Upper lobe of left lung (tissue), 6 donors: ENCODE data around the gene MRPL24. TPM values are rescaled to one million over a fixed set of nuclear protein-coding genes. Genes with fewer than 3 reads are reported as not detected.

Experiments used
- ATAC-seq, 2 donors: fragments of 200-7000 bp; cut with Tn5 transposase; one replicate each; pipeline ENCODE4 v1.9.1; 2022; ENCODE audit warnings: mild to moderate bottlenecking in 2 of 2, moderate library complexity in 2 of 2; ENCODE audit not compliant: low FRiP score in 2 of 2
- DNase-seq, 2 donors: peaks; one replicate each; pipeline ENCODE4 v3.0.0-alpha.2; 2019 to 2020
- H3K27ac ChIP-seq, 4 donors: fragments of 200-600 bp; sonication (generic); one replicate each; pipeline ENCODE4 v1.5.1; 2016 to 2019
- H3K27me3 ChIP-seq, 4 donors: fragments of 200-600 bp; sonication (generic); one replicate each; pipeline ENCODE4 v1.5.1; 2017 to 2019
- H3K36me3 ChIP-seq, 4 donors: fragments of 200-600 bp; sonication (generic); one replicate each; pipeline ENCODE4 v1.5.1; 2016 to 2019
- H3K4me1 ChIP-seq, 4 donors: fragments of 200-600 bp; sonication (generic); one replicate each; pipeline ENCODE4 v1.5.1; 2018 to 2019
- H3K4me3 ChIP-seq, 4 donors: fragments of 200-600 bp; sonication (generic); one replicate each; pipeline ENCODE4 v1.5.1; 2017 to 2019; ENCODE audit warnings: mild to moderate bottlenecking in 2 of 4, moderate library complexity in 1 of 4
- H3K9me3 ChIP-seq, 4 donors: fragments of 200-600 bp; sonication (generic); one replicate each; pipeline ENCODE4 v1.5.1; 2018 to 2019
- CTCF ChIP-seq, 6 experiments: fragments of 450-650 bp in 4 of 6; fragments of 200-600 bp in 2 of 6; sonication (generic) in 2 of 6; IDR thresholded peaks; one replicate each; pipeline ENCODE4 v1.5.1; 2016 to 2019; ENCODE audit warnings: antibody characterized with exemption in 6 of 6
- EP300 ChIP-seq, 4 donors: sonication (generic); formaldehyde crosslinking; IDR thresholded peaks; one replicate each; pipeline ENCODE4 v1.5.1; 2017; ENCODE audit warnings: antibody characterized with exemption in 4 of 4, control low read depth in 2 of 4
- POLR2A ChIP-seq, 4 donors: fragments of 450-650 bp; IDR thresholded peaks; one replicate each; pipeline ENCODE4 v1.5.1; 2016 to 2017; ENCODE audit warnings: antibody characterized with exemption in 4 of 4, mild to moderate bottlenecking in 2 of 4
- POLR2AphosphoS5 ChIP-seq, 2 donors: sonication (generic); formaldehyde crosslinking; IDR thresholded peaks; one replicate each; pipeline ENCODE4 v1.5.1; 2017; ENCODE audit warnings: antibody characterized with exemption in 2 of 2
- WGBS, 2 donors: methylation state at CpG; one replicate each; pipeline ENCODE4 v1.1.5; 2017 to 2018; 5-methylcytosine and 5-hydroxymethylcytosine counted together
- total RNA-seq, 6 donors: library from RNA; depleted of rRNA in 4 of 6; stranded (reverse); fragments of >200 nt in 4 of 6; gene quantifications; one replicate each; pipeline versions ENCODE4 v1.1.0 to v1.2.1, GENCODE V29; 2016 to 2021
- donor health status: DM: no; HTN: no; CAD: no; lungs with moderate emphysema.
- donor health status: DM: no; HTN: yes; CAD: no; lungs with severe emphysema.

The MRPL24 gene
- total RNA-seq, 6 donors from 2014 or later = 19.6 to 52.5 (median 40.8) TPM

- no peaks in the 10 kb centered on the region for H3K36me3 ChIP-seq
- H3K4me1 ChIP-seq = peaks cover 27 to 30% (median 29%) of the 10 kb centered on the region in 4 donors
- no peaks in the 10 kb centered on the region for H3K9me3 ChIP-seq
- H3K4me3 ChIP-seq = peak overlapping the region in 3 of 4 donors; percentile 32 to 45 (median 43)
- DNase-seq (peak; percentile 43 to 87), ATAC-seq (peak in 1 of 2 donors; percentile 41)
- TF ChIP-seq CTCF (IDR thresholded peaks at IDR 0.05) (no peak), EP300 (IDR thresholded peaks at IDR 0.05) (no peak), POLR2A (IDR thresholded peaks at IDR 0.05) (no peak), POLR2AphosphoS5 (IDR thresholded peaks at IDR 0.05) (no peak)
- H3K27ac ChIP-seq = no peak overlapping the region
- 4 to 10% methylated on average over 5 to 25 of the region's 29 CpGs for WGBS, 2 donors
- H3K27me3 ChIP-seq = peaks cover 0 to 29% (median 11%) of the 10 kb centered on the region in 4 donors
These were observed 36.0 kb downstream of the MRPL24 start for GRCh38 chr1:156704930-156705320.

- TF ChIP-seq CTCF (IDR thresholded peaks at IDR 0.05) = no peak
- no peaks in the 10 kb centered on the region for H3K36me3 ChIP-seq
- DNase-seq = no peak
- no peaks in the 10 kb centered on the region for H3K9me3 ChIP-seq
- 51 to 58% methylated on average over 10 of the region's 10 CpGs for WGBS, 2 donors
- H3K4me1 ChIP-seq = peaks cover 26 to 30% (median 28%) of the 10 kb centered on the region in 4 donors
- H3K27ac ChIP-seq = no peak overlapping the region
- H3K4me3 ChIP-seq = no peak overlapping the region
- H3K27me3 ChIP-seq = peaks cover 0 to 29% (median 11%) of the 10 kb centered on the region in 4 donors
- ATAC-seq = no peak
These were observed 36.6 kb downstream of the MRPL24 start for GRCh38 chr1:156704166-156704711.

- Histone ChIP-seq H3K4me3 (no peak overlapping the region), H3K27ac (no peak overlapping the region), H3K36me3 (no peaks in the 10 kb centered on the region), H3K27me3 (peaks cover 0 to 29% (median 11%) of the 10 kb centered on the region in 4 donors), H3K4me1 (peaks cover 26 to 30% (median 28%) of the 10 kb centered on the region in 4 donors), H3K9me3 (no peaks in the 10 kb centered on the region)
- ATAC-seq (no peak), DNase-seq (no peak)
- 36 to 43% methylated on average over 1 to 4 of the region's 4 CpGs for WGBS, 2 donors
- TF ChIP-seq POLR2A (IDR thresholded peaks at IDR 0.05) (no peak), EP300 (IDR thresholded peaks at IDR 0.05) (no peak), POLR2AphosphoS5 (IDR thresholded peaks at IDR 0.05) (no peak), CTCF (IDR thresholded peaks at IDR 0.05) (no peak)
These were observed 37.1 kb downstream of the MRPL24 start for GRCh38 chr1:156703741-156704140.

GRCh38 chr1:156703336-156703735, 37.6 kb downstream of the MRPL24 start:
- no peak for TF ChIP-seq EP300 (IDR thresholded peaks at IDR 0.05)
- no peak for TF ChIP-seq POLR2AphosphoS5 (IDR thresholded peaks at IDR 0.05)
- no peak for TF ChIP-seq CTCF (IDR thresholded peaks at IDR 0.05)
- no peak for TF ChIP-seq POLR2A (IDR thresholded peaks at IDR 0.05)
- Histone ChIP-seq H3K4me1 (peaks cover 26 to 30% (median 28%) of the 10 kb centered on the region in 4 donors), H3K4me3 (no peak overlapping the region), H3K36me3 (no peaks in the 10 kb centered on the region), H3K9me3 (no peaks in the 10 kb centered on the region), H3K27me3 (peaks cover 0 to 29% (median 11%) of the 10 kb centered on the region in 4 donors), H3K27ac (no peak overlapping the region)
- 79 to 85% methylated on average over 4 of the region's 4 CpGs for WGBS, 2 donors
- DNase-seq = no peak
- ATAC-seq = no peak
